ENCODE results near the gene PAX8.

PAX8 gene

GRCh38 chr2:113220970-113221708 is 57.6 kb downstream of the PAX8 start:
- no peak for ATAC-seq

GRCh38 chr2:113219889-113220641 is 58.7 kb downstream of the PAX8 start:
- ATAC-seq (no peak), DNase-seq (no peak)

More at GRCh38 chr2:113220970-113221708, 57.6 kb downstream of the PAX8 start:
- DNase-seq: no peak

- ATAC-seq (no peak), DNase-seq (no peak)
These were observed 59.2 kb downstream of the PAX8 start for GRCh38 chr2:113219525-113219888.

GRCh38 chr2:113219092-113219441 is 59.7 kb downstream of the PAX8 start:
- ATAC-seq: no peak
- DNase-seq: no peak

GRCh38 chr2:113218283-113219091 is 60.2 kb downstream of the PAX8 start:
- ATAC-seq (no peak), DNase-seq (no peak)

- no peak for DNase-seq
- ATAC-seq: no peak
These were observed 61.1 kb downstream of the PAX8 start for GRCh38 chr2:113217455-113218282.

DNA sequence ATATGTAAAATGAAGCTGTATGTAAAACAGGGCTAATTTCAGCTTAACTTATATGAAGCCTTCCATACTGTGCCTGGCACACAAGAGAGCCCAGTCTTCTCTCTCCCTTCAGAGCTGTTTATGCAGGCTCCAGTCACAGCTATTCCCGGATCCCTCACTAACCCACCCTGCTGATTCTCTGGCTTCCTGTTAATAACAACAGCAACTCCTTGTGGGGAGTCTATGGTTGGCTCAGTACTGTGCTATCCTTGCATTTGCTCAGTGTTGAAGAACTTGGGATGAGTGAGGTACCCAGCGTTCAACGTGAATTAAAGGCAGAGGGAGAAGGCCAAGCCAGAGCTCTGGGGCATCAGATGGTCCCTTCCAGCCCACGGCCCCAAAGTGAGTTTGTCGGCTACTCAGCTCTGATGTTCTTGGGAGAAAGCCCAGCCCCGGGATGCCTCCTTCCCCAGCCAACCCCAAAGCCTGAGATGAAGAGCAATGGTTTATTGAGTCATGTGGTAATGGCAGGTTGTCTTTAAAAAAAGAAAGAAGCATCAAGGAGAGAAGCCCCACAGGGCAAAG is 61.7 kb downstream of the PAX8 start:
- ATAC-seq (no peak), DNase-seq (no peak)

DNA sequence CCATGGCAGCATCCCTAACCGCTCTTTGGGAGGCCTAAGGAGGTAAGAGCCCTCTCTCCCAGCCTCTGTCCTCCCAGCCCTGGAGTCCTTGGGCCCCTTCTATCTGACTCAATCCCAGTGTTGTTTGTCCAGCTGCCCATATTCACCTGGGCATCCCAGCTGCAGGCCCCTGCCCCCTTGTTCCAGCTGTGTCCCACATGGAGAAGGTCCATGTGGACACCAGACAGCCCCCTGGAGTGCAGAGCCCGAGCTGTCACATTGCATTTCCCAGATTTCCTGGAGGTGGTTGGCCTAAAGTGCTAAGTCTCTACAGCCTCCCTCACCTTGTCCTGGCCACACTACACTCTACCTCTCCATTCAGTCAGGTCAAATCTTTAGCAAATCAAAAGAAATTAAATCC is 62.4 kb downstream of the PAX8 start:
- DNase-seq: no peak
- no peak for ATAC-seq

DNA sequence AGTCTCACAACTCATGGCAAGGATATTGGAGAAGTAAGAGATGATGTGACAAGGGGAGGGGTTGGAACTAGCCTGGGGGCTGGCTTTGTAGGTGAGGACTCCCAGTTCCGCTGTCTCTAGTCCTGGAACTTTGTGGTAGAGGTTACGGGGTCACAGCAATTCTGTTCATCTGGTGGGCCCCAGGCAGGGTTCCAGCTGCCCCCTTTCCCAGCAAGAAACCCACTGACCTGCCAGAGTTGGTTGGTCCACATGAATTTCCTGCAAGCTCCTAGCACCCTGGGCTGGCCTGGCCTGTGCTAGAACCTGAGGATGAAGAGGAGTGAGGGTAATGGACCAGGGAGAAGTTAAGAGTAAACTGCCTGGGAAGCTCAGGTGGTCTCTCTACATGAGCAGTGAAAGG is 63.7 kb downstream of the PAX8 start:
- ATAC-seq (no peak), DNase-seq (no peak)

DNA sequence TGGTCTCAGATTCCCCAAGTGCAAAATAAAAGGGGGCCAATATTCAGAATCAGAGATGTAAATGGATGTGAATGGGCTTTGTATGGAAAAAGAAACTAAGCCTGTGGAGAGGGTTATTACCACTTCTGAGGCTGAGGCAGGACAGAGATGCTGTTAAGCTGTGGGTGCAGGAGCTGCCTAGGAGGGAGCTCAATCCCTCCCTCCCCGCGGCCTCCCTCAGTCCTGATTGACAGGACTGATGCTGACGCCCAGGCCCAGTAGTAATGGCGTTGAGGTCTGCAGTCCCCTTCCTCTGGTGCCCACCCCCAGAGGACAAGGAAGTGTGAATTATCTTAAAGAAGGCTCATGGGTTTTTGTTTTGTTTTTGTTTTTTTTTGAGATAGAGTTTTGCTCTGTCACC is 64.6 kb downstream of the PAX8 start:
- ATAC-seq (no peak), DNase-seq (no peak)

- no peak for ATAC-seq
- no peak for DNase-seq
These were observed 65.4 kb downstream of the PAX8 start for GRCh38 chr2:113213061-113213930.

DNA sequence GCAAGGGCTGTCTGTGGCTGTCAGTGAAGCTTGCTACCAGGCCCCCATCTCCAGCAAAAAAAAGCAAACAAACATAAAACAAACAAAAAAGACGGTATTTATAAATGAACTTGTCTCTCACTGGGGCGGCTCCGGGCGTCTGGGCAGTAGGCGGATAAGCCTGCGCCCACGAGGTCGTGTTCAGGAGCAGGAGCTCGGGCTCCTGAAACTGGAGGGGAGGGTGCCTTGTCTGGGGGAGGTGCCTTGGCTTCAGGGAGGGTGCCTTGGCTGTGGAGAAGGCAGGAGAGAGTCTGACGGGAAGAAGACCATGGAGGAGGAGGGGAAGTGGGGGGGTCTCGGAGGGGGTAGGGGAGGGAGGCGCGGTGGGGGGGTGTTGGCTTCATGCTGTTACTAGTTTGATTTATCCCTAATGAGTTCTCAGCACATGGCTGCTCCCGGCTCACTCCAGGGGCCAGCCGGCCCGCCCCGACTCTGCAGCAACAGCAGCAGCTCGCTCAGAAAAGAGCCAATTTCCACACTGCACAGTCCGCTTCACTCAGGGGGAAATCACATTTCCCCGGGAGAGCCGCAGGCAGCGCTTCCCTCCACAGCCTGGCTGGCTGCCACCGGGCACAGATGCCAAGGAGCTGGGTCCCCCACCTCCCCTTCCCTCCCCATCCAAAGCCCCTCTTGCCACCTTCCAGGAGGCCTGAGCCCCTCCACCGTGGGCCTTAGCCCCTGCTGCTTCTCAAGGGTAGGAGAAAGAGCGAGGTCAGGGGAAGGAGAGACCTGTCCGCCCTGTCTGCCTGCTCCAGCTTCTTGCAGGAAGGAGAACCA is 66.3 kb downstream of the PAX8 start:
- DNase-seq (no peak), ATAC-seq (no peak)

- DNase-seq (no peak), ATAC-seq (no peak)
These were observed 67.3 kb downstream of the PAX8 start for GRCh38 chr2:113211226-113212105.

GRCh38 chr2:113209646-113210171 is 69.0 kb downstream of the PAX8 start:
- ATAC-seq (no peak), DNase-seq (no peak)

- DNase-seq (no peak), ATAC-seq (no peak)
These were observed 69.6 kb downstream of the PAX8 start for GRCh38 chr2:113209011-113209645.

DNA sequence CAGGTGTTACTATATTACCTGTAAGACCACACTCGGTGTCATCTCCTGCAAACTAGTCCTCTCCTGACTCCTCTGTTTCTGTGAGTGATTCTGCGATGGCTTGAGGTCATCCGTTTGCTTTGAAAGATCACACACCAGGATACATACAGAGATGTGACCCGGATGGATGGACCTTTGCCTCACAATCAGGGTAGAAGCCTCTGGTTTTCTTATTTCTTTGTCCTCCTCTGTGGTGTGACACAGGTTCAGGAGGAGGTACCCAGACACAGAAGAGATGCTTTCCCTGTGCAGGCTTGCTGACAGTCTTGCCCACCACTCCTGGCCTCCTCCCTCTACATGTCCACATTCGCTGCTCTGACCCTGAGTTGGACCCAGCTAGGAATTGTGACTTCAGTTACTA is 70.3 kb downstream of the PAX8 start:
- no peak for DNase-seq
- ATAC-seq: no peak

- ATAC-seq (no peak), DNase-seq (no peak)
These were observed 71.7 kb downstream of the PAX8 start for GRCh38 chr2:113207021-113207420.

DNA sequence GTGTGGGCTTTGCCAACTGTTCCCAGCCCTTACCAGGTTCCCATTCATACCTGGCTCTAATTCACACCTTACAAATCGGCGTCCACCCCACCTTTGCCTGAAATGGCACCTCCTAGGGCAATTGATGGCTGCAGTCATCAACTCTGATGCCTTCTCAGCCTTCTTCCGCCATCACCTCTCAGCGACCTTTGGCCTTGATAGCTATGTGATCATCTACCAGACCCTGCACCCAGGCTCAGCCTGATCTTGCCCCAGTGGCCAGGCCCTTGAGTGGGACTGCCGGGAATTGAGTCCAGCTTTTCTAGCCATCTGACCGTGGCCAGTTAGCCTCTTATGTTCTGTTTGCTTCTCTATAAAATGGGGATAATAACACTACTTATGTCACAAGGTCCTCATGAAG is 72.5 kb downstream of the PAX8 start:
- DNase-seq: no peak
- no peak for ATAC-seq

All from stimulated activated naive CD8-positive, alpha-beta T cell treated with anti-CD3 and anti-CD28 coated beads, Interleukin-15, Interleukin-2, amounts not matched to agents 100 U/mL and 50 U/mL, for 24 hours (primary cell).